ENCODE results near the gene ZNF565.

Gene ZNF565

GRCh38 chr19:36214386-36215275 lies at the start of gene ZNF565, which contains the start of gene ZNF146:
Gene ZNF565 (minus strand): TSS chr19:36214665. CDS start chr19:36201985, 12,680 bp downstream.
Gene ZNF146 (plus strand): TSS chr19:36215106. CDS start chr19:36236441, 21,335 bp downstream.
- peaks cover 48% of the 10 kb centered on the region for H3K79me2 ChIP-seq (ENCODE audit: insufficient read depth, low read depth)

GRCh38 chr19:36259211-36259610 lies 44.7 kb upstream of the ZNF565 start:
- Histone ChIP-seq H3K27ac (no peak overlapping the region), H3K27me3 (ENCODE audit: insufficient read depth, low read depth) (no peaks in the 10 kb centered on the region; the same call in 1 of the 2 replicates), H3K36me3 (ENCODE audit: insufficient read depth) (no peaks in the 10 kb centered on the region), H3K4me3 (IDR thresholded peaks at IDR 0.05; ENCODE audit: insufficient read depth, low read depth, low read length) (no peak overlapping the region), H4K20me1 (ENCODE audit: insufficient read depth) (no peaks in the 10 kb centered on the region), H2AFZ (ENCODE audit: low read depth) (no peak overlapping the region), H3K4me2 (no peak overlapping the region), H3K4me1 (ENCODE audit: low read depth, poor library complexity, severe bottlenecking) (no peaks in the 10 kb centered on the region), H3K9ac (no peak overlapping the region), H3K79me2 (ENCODE audit: insufficient read depth, low read depth) (no peaks in the 10 kb centered on the region)
- TF ChIP-seq CTCF (conservative IDR thresholded peaks at IDR 0.05; ENCODE audit: low read depth, low read length) = no peak

More at GRCh38 chr19:36214386-36215275, at the start of gene ZNF565, which contains the start of gene ZNF146:
- H2AFZ ChIP-seq (ENCODE audit: low read depth) = peak within 1 kb of the TSS; percentile 75
- 0 out of 2 replicates have a peak, but pooled peaks cover 7% of the 10 kb centered on the region for H3K36me3 ChIP-seq (ENCODE audit: insufficient read depth)
- no peaks in the 10 kb centered on the region for H3K27me3 ChIP-seq (ENCODE audit: insufficient read depth, low read depth)
- H3K27ac ChIP-seq = peak within 1 kb of the TSS; percentile 80
- H3K4me2 ChIP-seq = peak within 1 kb of the TSS; percentile 98
- H3K9ac ChIP-seq = peak within 1 kb of the TSS; percentile 89
- no peaks in the 10 kb centered on the region for H4K20me1 ChIP-seq (ENCODE audit: insufficient read depth)
- no peaks in the 10 kb centered on the region for H3K4me1 ChIP-seq (ENCODE audit: low read depth, poor library complexity, severe bottlenecking)
- 0 out of 2 replicates have a peak, but pooled peaks have one; percentile 16 for TF ChIP-seq CTCF (conservative IDR thresholded peaks at IDR 0.05; ENCODE audit: low read depth, low read length)
- H3K4me3 ChIP-seq (IDR thresholded peaks at IDR 0.05; ENCODE audit: insufficient read depth, low read depth, low read length) = no peak within 1 kb of the TSS

- no peaks in the 10 kb centered on the region for H4K20me1 ChIP-seq (ENCODE audit: insufficient read depth)
- no peaks in the 10 kb centered on the region for H3K27me3 ChIP-seq (ENCODE audit: insufficient read depth, low read depth)
- TF ChIP-seq CTCF (conservative IDR thresholded peaks at IDR 0.05; ENCODE audit: low read depth, low read length) = no peak
- H3K79me2 ChIP-seq (ENCODE audit: insufficient read depth, low read depth) = no peaks in the 10 kb centered on the region
- no peaks in the 10 kb centered on the region for H3K36me3 ChIP-seq (ENCODE audit: insufficient read depth)
- no peak overlapping the region for H3K27ac ChIP-seq
- no peak overlapping the region for H3K4me3 ChIP-seq (IDR thresholded peaks at IDR 0.05; ENCODE audit: insufficient read depth, low read depth, low read length)
- H3K4me2 ChIP-seq = no peak overlapping the region
- H3K4me1 ChIP-seq (ENCODE audit: low read depth, poor library complexity, severe bottlenecking) = no peaks in the 10 kb centered on the region
- no peak overlapping the region for H2AFZ ChIP-seq (ENCODE audit: low read depth)
- H3K9ac ChIP-seq = no peak overlapping the region
Measured at GRCh38 chr19:36258028-36258875, 43.8 kb upstream of the ZNF565 start.

- Histone ChIP-seq H4K20me1 (ENCODE audit: insufficient read depth) (no peaks in the 10 kb centered on the region), H3K36me3 (ENCODE audit: insufficient read depth) (no peaks in the 10 kb centered on the region), H3K4me2 (no peak overlapping the region), H2AFZ (ENCODE audit: low read depth) (no peak overlapping the region), H3K27me3 (ENCODE audit: insufficient read depth, low read depth) (no peaks in the 10 kb centered on the region), H3K9ac (no peak overlapping the region), H3K4me1 (ENCODE audit: low read depth, poor library complexity, severe bottlenecking) (no peaks in the 10 kb centered on the region), H3K27ac (no peak overlapping the region), H3K4me3 (IDR thresholded peaks at IDR 0.05; ENCODE audit: insufficient read depth, low read depth, low read length) (no peak overlapping the region), H3K79me2 (ENCODE audit: insufficient read depth, low read depth) (no peaks in the 10 kb centered on the region)
- no peak for TF ChIP-seq CTCF (conservative IDR thresholded peaks at IDR 0.05; ENCODE audit: low read depth, low read length)
Measured at GRCh38 chr19:36257520-36257876, 43.0 kb upstream of the ZNF565 start.

Measured in KMS-11 (cell line).